NK-92 treated with Interleukin-12 subunit alpha and Interleukin-12 subunit beta, amount 100 ng/mL, for 24 hours (cell line): ENCODE results near the gene DNAJC17.

Source experiments
- DNase-seq: peaks from one replicate; lab custom pipeline; 2025; lab: John Stamatoyannopoulos, UW

The DNAJC17 gene

DNA sequence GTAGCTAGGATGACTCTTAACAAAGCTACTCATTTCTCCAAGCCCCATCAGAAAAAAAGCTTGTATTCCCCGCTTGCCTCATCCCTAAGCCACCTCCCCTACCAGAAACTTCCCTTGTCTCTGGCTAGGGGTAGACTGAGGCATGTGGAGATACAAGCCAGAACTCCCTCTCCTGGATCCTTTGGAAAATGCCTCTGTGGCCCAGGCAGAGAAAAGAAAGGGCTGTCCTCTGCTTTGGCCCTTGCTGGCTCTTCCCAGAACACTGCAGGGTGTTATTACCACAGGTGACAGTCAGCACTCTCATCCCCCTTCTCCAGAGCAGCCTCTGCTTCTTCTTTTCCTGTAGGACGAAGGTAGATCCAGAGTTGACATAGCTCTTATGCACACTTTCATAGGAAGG, 67.4 kb downstream of the DNAJC17 start:
- no peak for DNase-seq

DNA sequence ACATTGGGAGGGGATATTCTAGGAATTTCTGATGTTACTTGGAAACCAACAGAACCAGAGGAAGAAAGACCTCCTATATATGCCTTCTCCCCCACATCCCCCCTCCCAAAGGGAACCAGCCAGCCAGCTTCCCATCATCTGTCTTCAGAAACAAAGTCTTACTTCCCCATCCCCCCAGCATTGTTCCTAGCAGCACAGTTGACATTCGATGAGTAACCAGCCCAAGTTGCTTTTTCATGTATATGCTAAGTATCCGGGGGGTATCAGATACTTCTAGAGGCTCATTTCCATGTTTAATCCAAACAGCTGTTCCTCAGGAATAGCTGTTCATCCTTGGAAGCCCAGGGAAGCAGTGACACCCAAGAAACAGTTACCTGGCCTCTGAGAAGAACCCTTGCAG, 68.2 kb downstream of the DNAJC17 start:
- no peak for DNase-seq

DNA sequence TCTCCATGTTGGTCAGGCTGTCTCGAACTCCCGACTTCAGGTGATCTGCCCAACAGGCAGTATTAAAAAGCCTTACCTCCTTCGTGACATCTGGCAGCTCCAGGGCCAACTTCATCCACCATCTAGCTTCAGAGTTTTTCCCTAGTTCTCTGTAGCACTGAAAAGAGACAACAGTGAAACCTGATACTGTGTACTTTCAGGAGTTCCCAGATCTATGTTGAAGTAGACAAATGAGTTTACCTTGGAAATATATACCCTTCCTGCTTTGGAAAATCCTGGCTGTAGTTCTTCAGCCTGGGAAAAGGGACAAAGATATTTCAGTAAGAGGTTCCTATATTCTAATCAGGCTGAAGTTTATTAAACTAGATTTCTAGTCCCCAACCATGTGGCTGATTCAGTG, 70.2 kb downstream of the DNAJC17 start:
- DNase-seq = no peak

DNA sequence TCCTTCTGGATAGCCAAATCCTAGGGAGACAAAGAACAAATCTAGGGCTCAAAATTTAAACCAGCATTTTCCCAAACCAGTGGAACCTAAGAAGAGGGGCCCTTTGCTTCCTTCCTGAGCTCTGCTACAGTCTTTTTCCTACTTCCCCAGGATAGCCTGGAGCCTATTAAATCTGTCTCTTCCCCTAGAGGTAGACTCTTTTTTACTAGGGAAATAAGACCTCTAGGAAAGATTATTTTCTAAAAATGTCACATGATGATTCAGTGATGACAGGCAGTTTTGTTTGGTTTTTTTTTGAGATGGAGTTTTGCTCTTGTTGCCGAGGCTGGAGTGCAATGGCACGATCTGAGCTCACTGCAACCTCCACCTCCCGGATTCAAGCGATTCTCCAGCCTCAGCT, 70.7 kb downstream of the DNAJC17 start:
- DNase-seq = no peak

DNA sequence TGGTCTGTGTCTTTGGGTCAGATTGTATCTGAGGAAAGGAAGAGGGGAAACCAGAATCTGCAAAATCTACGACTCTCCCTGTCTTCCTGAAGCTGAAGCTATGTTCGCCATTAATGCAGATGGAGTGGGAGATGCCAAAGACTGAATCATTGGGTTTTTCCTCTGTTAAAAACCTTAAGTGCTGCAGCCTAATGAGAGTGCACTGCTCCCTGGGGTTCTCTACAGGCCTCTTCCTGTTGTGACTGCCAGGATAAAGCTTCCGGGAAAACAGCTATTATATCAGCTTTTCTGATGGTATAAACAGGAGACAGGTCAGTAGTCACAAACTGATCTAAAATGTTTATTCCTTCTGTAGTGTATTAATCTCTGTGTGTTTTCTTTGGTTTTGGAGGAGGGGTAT, 76.2 kb downstream of the DNAJC17 start:
- DNase-seq = no peak

DNA sequence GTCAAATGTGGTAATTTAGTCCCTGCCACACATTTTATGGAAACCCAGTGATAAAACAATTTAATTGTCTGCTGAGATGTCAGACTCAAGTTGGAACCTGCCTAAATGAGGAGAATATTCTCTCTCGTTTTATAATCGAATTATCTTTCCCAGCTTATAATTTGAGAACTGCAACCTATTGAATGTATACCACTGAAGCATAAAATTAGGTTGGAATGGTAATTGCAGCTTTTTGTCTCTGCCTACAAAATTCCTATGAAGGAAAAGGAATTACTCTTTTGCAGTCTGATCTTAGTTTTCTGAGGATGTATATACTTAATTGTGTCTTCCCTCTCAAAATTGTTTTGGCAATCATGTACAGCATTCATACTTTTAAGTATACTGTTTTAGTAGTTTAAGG, 83.4 kb downstream of the DNAJC17 start:
- no peak for DNase-seq

DNA sequence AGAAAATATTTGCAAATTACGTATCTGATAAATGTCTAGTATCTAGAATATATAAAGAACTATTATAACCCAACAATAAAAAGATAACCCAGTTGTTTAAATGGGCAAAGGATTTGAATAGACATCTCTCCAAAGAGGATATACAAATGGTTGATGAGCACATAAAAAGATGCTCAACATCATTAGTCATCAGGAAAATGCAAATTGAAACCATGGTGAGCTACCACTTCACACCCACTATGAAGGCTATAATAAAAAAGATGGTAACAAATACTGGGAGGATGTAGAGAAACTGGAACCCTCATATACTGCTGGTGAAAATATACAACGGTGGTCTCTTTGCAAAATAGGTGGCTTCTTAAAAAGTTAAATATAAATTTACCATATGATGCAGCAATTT, 84.3 kb downstream of the DNAJC17 start:
- DNase-seq = no peak

DNA sequence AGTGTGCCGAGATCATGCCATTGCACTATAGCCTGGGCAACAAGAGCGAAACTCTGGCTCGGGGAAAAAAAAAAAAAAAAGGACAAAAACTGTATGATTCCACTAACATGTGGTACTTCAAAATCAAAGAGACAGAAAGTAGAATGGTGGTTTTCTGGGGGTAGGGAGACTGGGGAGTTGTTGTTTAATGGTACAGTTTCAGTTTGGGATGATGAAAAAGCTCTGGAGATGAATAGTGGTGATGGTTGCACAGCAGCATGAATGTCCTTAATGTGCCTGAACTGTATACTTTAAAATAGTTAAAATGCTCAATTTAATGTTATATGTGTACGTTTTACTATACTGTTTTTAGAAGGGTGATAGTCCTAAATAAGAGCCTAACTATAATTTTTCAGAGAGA, 84.9 kb downstream of the DNAJC17 start:
- no peak for DNase-seq

DNA sequence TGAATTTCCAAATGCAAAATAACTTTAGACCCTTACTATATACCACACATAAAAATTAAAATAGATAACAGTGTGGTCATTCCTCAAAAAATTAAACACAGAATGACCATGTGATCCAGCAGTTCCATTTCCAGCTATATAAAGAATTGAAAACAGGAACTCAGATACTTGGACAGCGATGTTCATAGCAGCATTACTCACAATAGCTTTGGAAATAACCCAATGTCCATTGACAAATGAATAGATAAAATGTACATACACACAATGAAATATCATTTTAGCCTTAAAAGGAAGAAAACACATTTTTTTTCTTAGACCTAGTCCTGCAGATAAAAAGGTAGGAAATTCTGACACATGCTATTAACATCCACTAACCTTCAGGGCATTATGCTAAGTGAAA, 85.6 kb downstream of the DNAJC17 start:
- no peak for DNase-seq

DNA sequence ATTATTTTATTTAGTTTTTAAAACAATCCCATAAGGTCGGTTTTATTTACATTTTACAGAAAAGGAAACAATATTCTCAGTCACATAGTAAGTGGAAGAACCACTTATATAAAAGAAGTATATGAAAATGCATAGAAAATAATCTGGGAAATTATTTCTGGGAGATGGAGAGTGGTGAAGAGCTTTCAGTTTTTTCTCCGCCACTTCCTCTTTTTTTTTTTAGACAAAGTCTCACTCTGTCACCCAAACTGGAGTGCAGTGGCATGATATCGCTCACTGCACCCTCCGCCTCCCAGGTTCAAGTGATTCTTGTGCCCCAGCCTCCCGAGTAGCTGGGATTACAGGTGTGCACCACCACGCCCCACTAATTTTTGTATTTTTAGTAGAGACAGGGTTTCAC, 91.1 kb downstream of the DNAJC17 start:
- no peak for DNase-seq
